HK-2 (cell line): Measurements from ENCODE around the gene DUSP15.
A peak's percentile ranks its signal among the peaks of the same experiment; 100 is the strongest.
"Not testable (repeated sequence)": the region's sequence is repeated elsewhere in the genome, so short reads cannot be mapped to it uniquely, and the experiment has no call there.

Experiments used
- DNase-seq: peaks from one replicate; pipeline ENCODE4 v3.0.0-alpha.2; 2018; ENCODE audit not compliant: unreplicated experiment

Gene DUSP15

DNA sequence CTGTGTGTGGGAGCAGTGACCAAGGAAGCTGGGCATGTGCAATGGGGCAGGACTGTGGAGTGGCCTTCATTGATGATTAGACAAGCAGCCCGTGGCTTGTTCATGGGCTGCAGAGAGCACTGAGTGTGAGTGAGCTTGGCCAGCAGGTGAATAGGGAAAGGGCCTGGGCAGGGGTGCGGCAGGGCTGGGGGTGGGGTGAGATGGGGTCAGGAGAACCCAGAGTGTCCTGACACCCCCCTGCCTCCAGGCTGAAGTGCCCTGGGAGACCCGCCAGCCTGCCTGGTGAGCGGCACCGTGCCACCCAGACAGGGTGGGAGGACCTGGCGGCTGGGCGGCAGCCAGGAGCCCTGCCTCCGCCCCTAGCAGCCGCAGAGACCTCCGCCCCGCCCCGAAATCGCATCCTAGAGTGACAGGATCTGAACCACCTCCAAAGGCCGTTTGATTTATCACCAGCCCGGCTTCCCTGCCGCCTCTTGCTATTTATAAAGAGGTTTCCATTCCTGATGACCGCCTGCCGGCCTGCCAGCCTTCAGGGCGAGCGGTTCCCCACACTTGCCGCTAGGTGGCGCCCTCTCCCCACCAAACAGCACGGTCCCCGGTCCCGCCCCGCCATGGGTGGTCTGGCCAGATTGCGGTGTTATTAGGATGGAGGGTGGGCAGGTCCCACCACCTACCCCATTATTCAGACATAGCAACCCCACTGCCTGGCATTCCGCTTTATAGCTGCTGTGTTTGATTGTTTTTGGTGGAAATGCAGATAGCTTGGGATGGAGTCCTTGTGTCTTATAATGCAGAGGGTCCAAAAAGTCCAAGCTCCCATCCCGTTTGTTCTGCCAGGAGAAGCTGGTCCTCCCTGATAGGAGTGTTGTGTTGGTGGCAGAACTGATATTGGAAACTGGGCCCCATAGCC, 47.7 kb downstream of the DUSP15 start:
- peak; percentile 92 for DNase-seq

DNA sequence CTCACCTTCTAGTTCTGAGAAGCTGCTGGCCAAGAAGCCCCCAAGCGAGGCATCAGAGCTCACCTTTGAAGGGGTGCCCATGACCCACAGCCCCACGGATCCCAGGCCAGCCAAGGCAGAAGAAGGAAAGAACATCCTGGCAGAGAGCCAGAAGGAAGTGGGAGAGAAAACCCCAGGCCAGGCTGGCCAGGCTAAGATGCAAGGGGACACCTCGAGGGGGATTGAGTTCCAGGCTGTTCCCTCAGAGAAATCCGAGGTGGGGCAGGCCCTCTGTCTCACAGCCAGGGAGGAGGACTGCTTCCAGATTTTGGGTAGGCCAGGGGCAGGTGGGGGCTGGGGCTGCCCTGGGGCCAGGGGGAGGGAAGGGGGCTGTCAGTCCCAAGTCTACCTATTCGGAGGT, 48.9 kb downstream of the DUSP15 start:
- no peak for DNase-seq

DNA sequence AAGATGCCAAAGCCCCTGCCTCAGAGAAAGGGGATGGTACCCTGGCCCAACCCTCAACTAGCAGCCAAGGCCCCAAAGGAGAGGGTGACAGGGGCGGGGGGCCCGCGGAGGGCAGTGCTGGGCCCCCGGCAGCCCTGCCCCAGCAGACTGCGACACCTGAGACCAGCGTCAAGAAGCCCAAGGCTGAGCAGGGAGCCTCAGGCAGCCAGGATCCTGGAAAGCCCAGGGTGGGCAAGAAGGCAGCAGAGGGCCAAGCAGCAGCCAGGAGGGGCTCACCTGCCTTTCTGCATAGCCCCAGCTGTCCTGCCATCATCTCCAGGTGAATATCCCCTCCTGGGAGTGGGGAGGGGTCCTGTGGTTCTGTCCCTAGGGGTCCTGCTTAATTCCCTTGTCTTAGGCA, 50.1 kb downstream of the DUSP15 start:
- no peak for DNase-seq

DNA sequence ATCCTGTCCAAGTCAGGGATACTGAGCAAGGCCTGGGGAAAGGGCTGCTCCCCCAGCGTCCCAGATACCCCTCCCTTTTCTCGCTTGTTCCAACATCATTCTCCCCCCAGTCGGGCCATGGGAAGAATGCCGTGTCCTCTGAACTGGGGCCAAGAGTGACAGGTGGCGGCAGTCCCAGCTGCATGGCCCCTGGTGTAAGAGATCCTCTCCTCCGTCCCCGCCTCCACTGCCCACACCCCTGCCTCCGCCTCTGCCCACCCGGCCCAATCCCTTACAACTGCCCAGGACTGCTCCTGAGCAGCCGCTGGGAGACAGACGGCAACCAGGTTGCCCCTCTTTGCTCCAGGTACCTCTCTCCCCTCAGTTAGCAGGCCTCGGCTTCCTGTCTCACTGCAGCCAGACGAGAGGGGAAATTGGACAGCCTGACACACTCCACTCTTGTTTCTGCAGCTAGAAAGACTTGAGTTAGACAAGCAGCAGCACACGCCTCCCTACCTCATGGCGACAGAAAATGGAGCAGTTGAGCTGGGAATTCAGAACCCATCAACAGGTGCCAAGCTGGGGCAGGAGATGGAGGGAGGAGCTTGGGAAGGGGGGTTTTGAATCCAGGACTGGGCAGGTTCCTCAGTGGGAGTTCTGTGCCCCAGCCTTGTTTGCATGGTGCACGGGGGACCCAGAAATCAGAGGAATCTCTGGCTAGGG, 51.1 kb downstream of the DUSP15 start, which contains the start of gene MYLK2:
TSS of gene MYLK2 (plus strand) at position 274 of the 702 bp plus-strand sequence. CDS start at position 499, 225 bp downstream.
- no peak for DNase-seq

DNA sequence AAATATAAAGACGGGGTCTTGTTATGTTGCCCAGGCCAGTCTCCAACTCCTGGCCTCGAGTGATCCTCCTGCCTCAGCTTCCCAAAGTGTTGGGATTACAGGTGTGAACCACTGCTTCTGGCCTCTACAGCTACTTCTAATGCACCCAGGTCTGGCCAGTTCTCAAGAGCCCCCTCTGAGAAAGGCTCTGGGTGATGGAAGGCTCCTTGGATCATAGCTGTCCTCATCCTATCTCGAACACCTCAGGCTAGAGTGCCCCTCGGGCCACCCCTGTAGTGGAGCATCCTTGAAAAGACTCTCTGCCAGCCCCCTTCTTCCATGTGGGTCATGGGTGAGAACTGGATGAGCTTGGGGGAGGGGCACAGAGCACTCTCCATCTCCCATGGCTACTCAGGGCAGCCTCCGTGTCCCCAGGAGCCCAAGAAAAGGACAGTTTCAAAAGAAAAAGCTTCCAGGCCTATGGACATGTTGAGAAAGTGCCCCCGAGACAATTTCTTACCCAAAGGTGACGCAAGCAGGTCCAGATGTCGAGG, 51.9 kb downstream of the DUSP15 start:
- DNase-seq: no peak

DNA sequence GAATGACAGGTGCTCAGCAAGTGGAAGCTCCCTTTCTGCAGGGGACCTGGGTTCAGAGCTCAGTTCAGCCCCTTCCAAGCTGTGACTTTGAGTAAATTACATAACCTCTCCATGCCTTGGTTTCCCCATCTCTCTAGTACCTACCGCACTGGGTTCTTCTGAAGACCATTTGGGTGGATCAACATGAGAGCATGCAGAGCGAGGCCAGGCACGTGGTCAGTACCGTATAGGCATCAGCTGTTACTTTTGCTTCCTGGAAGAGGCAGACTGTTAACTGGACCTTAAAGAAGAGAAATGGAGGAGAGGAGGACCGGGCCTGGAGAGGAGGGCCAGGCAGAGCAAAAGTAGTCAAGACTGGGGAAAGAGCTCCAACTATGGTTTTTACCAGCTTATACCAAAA, 52.9 kb downstream of the DUSP15 start:
- no peak for DNase-seq

DNA sequence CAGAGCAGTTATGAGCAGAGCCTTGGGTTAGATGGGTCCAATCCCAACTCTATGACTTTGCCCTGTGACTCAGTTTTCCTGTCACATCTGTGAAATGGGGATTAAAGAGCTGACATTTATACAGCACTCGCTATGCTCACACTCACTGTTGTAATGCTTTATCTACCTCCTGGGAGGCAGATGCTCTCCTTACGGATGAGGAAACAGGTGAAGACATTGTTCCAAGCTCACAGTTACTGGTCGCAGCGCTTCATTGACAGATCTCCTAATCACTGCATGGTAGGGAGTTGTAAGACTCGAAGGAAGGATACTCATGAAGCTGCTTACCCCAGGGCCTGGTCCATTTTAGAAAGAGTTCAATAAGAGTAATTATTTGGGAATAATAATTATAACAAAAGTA, 54.1 kb downstream of the DUSP15 start:
- DNase-seq: no peak

DNA sequence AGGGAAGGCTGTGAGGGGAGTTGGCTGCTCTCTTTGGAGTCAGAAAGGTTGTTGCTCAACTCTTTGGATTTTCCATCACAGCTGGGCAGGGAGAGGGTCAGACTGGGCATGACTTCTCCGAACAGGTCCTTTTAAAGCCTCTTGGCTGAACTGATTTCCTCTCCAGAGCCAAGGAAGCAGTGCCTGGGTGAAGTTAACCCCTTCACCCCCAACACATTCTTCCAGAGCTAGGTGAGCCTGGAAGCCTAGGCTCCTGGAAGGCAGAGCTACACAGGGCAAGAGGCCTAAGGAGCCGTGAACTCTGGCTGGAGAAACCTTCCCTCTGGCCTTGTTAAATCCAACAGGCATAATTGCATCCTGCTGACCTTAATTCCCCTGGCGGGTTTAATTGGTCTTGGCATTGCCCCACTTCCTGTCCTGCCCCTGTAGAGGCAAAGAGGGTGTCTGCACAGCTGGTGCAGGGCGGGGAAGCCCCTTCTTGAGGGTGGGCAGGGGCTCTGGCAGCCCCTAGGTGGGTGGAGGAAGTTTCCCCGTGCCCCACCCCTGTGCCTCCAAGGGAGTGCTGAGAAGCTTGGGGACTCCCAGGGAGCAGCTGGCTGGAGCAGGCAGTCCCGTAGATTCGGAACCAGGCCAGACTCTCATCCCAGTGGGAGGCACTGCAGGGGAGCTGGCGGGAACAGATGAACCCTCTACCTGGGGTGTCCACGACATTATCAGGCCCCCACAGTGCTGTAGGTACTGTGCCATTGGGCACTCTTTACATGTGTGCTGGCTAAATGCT, 54.7 kb downstream of the DUSP15 start:
- DNase-seq: no peak

DNA sequence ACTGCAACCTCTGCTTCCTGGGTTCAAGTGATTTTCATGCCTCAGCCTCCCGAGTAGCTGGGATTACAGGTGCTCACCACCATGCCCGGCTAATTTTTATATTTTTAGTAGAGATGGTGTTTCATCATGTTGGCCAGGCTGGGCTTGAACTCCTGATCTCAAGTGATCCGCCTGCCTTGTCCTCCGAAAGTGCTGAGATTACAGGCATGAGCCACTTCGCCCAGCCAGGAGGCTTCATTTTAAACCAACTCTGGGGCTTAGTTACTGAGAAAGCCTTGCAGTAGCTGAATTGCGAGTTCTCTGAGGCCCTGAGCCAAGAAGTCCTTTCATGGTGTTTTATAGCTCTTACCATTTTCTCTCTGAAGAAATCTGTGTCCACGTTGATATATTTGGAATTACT, 56.2 kb downstream of the DUSP15 start:
- not testable (repeated sequence) for DNase-seq

DNA sequence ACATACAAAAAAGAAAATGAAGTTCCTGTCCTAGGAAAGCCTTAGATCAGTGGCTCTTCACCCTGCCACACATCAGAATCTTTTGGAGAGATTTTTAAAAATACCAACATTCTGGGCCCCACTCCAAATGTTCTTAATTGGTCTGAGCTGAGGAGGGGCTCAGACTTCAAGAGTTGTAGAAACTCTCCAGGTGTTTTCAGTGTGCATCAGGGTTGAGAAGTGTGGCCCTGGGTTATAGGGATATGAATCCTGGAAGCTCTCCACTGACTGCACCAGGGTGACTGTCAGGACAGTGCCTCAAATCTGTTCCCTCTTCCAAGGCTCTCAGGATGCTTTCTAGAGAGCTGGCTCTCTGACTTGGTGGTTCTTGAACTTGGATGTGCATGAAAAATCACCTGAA, 56.7 kb downstream of the DUSP15 start:
- DNase-seq: no peak

DNA sequence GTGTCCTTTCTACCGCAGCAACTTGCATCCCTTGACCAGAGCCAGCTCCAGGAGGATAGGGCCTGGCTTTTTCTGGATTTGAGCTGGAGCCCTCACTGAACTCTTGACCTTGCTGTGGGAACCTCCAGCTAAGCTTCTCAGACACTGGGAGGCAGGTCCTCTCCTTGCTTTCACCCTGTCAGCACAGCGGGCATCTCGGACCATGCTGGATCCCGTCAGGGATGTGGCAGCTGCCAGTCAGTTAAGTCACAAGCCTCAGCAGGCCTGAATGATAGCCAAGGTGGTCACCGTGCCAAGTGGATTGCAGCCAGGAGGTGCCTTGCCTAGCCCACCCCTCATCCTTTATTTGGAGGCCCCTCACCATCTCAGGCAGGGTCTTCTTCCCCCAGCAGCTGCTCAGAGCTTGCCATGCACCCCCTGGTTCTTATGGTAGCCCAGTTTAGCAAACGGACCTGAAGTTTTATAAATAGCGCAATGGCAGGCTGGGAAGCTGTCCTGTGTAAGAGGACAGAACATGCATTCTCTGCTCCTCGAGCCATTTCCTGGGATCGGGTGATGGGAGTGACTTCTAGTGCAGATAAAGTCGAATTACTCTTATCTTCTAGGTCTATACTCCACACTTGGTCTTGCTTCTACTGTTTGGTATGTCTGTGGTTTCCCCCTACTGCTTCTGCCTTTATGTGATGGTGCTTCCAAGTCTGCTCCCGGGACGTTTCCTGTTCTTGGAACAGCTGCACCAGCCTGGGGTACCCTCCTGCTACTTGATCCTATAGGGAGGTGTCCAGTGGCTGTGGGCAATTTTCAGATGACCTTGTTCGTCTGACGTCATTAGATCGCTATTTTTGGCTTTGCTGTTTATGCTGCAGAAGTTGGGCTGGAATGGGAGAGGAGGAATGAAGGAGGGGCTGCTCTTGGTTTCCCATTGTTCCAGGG, 58.3 kb downstream of the DUSP15 start:
- no peak for DNase-seq

DNA sequence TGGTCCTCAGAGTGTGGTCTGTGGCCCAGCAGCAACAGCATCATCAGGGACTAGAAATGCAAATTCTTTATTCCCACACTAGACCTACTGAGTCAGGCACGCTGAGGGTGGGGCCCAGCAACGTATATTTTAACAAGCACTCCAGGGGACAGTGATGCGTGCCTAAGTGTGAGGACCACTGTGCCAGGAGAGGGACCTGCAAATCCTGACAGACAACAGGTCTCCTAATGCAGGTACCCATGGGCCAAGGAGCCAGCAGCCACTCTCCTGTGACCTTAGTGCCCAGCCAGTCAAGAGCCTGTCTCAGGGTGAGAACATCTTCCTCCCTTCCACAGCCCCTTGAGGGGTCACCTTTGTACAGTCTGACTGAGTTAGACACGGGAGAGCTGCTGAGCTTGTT, 59.1 kb downstream of the DUSP15 start:
- DNase-seq: no peak
